Omental fat pad (tissue), 4 donors: ENCODE measurements around the gene ABCC10. TPM values are rescaled to one million over a fixed set of nuclear protein-coding genes. Genes with fewer than 3 reads are reported as not detected.
"Not testable (repeated sequence)": the region's sequence is repeated elsewhere in the genome, so short reads cannot be mapped to it uniquely, and the experiment has no call there.

Experiments
- ATAC-seq: fragments of 150-250 bp; one replicate; pipeline ENCODE4 v1.9.1; 2016; ENCODE audit warnings: mild to moderate bottlenecking, moderate library complexity; ENCODE audit not compliant: low FRiP score
- DNase-seq: peaks from one replicate; pipeline ENCODE4 v3.0.0-alpha.2; 2019; ENCODE audit warnings: low spot score
- small RNA-seq: library from RNA; depleted of rRNA; stranded (forward); fragments of <200 nt; gene quantifications from one replicate; pipeline ENCODE3, GENCODE V24; 2016
- total RNA-seq, 4 donors: library from RNA; depleted of rRNA; stranded (reverse); fragments of >200 nt; gene quantifications; one replicate each; pipeline ENCODE4 v1.1.0, GENCODE V29; 2016
- TF ChIP-seq, protein P1 (sequence below), 3 donors: fragments of 450-650 bp; IDR thresholded peaks; one replicate each; pipeline ENCODE4 v1.5.1; 2016 to 2017; ENCODE audit warnings: antibody characterized with exemption in 3 of 3, mild to moderate bottlenecking in 3 of 3, moderate library complexity in 2 of 3

The ABCC10 gene
- total RNA-seq, 4 donors from 2014 or later = 11.5 to 21.9 (median 14.2) TPM

DNA sequence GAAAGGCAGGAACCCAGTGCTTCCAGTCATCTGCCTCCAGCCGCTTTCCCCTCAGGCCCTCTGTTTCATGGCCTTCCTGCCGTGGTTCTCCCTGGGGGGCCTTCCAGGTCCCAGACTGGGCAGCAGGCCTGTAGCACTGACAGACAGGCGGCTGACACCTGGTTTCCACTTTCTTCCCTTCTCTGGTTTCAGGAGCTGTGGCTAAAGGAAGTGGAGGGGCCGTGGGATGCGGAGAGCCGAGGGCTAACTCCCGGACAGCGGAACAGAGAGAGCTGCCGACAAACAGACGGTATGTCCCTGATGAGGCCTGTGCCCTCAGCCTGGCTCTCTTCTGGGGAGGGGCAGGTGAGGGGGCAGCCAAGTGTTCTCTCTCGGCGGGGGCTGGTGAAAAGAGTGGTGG, 70.3 kb downstream of the ABCC10 start:
- DNase-seq = no peak
- no peak for ATAC-seq
- TF ChIP-seq, protein P1, sequence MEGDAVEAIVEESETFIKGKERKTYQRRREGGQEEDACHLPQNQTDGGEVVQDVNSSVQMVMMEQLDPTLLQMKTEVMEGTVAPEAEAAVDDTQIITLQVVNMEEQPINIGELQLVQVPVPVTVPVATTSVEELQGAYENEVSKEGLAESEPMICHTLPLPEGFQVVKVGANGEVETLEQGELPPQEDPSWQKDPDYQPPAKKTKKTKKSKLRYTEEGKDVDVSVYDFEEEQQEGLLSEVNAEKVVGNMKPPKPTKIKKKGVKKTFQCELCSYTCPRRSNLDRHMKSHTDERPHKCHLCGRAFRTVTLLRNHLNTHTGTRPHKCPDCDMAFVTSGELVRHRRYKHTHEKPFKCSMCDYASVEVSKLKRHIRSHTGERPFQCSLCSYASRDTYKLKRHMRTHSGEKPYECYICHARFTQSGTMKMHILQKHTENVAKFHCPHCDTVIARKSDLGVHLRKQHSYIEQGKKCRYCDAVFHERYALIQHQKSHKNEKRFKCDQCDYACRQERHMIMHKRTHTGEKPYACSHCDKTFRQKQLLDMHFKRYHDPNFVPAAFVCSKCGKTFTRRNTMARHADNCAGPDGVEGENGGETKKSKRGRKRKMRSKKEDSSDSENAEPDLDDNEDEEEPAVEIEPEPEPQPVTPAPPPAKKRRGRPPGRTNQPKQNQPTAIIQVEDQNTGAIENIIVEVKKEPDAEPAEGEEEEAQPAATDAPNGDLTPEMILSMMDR (IDR thresholded peaks at IDR 0.05) = no peak

DNA sequence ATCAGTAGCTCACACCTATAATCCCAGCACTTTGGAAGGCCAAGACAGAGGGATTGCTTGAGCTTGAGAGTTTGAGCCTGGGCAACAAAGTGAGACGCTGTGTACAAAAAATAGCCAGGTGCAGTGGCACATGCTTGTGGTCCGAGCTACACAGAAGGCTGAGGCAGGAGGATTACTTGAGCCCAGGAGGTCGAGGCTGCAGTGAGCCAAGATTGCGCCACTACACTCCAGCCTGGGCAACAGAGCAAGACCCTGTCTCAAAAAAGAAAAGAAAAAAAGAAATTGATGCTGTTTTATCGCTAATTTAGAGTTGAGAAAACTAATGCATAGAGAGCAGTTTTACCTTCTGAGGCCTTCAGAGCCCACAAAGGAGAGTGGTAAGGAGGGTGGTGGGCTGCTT, 71.0 kb downstream of the ABCC10 start:
- ATAC-seq, DNase-seq: not testable (repeated sequence)

DNA sequence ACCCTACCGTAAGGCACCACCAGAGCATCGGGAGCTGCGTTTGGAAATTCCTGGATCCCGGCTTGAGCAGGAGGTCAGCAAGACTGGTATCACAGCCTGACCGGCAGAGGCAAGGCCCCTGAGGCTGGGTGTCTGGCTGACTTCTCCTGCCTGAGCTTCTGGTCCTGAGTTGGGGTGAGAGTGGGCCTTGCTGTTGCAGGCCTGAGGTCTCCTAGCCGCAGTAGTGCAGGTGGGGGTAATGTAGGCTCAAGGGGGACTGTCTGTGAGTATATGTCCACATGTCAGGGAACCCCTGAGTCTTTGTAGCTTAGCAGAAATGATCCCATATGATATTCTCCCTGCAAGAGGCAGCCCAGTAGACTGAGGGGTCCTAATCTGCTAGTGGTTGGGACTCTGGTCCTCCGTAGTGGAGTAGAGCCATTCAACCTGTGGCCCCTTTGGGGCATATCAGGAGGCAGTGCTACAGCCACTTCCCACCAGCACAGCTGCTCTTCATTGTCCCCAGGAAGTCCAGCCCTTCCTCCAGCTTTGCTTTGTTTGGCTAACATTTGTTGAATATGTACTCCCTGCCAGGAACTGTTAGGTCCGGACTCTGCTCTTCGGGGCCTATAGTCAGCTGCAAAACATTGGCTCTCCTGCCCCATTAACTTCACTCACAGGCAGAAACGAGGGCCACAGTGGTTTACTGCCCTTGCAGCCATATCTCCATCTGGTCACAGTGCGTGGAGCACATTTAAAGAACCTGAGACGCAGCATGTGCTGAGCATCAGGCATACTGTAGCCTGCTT, 71.9 kb downstream of the ABCC10 start:
- ATAC-seq = no peak
- no peak for DNase-seq
- TF ChIP-seq, protein P1 (IDR thresholded peaks at IDR 0.05) = no peak

Small RNA genes lying within 50 kb of the gene (small RNA-seq; reads per million reads assigned to genes)
- gene MIR6780B = not detected
- not detected for gene RNU6-1113P

Other genes starting within 250 kb of the ABCC10 start
- 10 to 100 TPM; 24.6 to 41.6 (median 28.7) TPM for gene CUL9, start 245.3 kb upstream of the ABCC10 start, total RNA-seq
- gene DNPH1, start 198.1 kb upstream of the ABCC10 start, total RNA-seq = 10 to 100 TPM; 57.0 to 88.1 (median 74.7) TPM
- not detected for gene TTBK1, start 184.1 kb upstream of the ABCC10 start, total RNA-seq
- not detected for gene SLC22A7, start 129.3 kb upstream of the ABCC10 start, total RNA-seq
- gene CRIP3, start 118.7 kb upstream of the ABCC10 start, total RNA-seq = 1 to 10 TPM in 1 of 4 donors, under 1 TPM in 2, not detected in 1; 0.84 to 7.9 (median 0.94) TPM
- gene ZNF318, start 57.9 kb upstream of the ABCC10 start, total RNA-seq = 10 to 100 TPM in 3 of 4 donors, 1 to 10 TPM in 1; 9.2 to 15.8 (median 12.7) TPM
- gene DLK2, start 28.0 kb downstream of the ABCC10 start, total RNA-seq = 1 to 10 TPM in 3 of 4 donors, not detected in 1; 1.1 to 1.5 (median 1.2) TPM
- gene TJAP1, start 50.0 kb downstream of the ABCC10 start, total RNA-seq = 10 to 100 TPM; 12.6 to 23.5 (median 15.7) TPM
- under 1 TPM in 3 of 4 donors, not detected in 1; 0.19 to 0.48 (median 0.47) TPM for gene LRRC73, start 82.8 kb downstream of the ABCC10 start, total RNA-seq
- gene YIPF3, start 89.4 kb downstream of the ABCC10 start, total RNA-seq = 100 to 1,000 TPM in 1 of 4 donors, 10 to 100 TPM in 3; 67.9 to 109 (median 91.3) TPM
- 100 to 1,000 TPM in 1 of 4 donors, 10 to 100 TPM in 3; 22.5 to 104 (median 31.5) TPM for gene POLR1C, start 89.5 kb downstream of the ABCC10 start, total RNA-seq
- gene XPO5, start 148.5 kb downstream of the ABCC10 start, total RNA-seq = 100 to 1,000 TPM in 1 of 4 donors, 10 to 100 TPM in 3; 16.1 to 138 (median 21.9) TPM
- gene POLH, start 148.6 kb downstream of the ABCC10 start, total RNA-seq = 10 to 100 TPM in 1 of 4 donors, 1 to 10 TPM in 3; 8.3 to 11.0 (median 9.2) TPM
- 10 to 100 TPM; 37.5 to 65.7 (median 44.0) TPM for gene GTPBP2, start 201.7 kb downstream of the ABCC10 start, total RNA-seq
- gene MAD2L1BP, start 208.3 kb downstream of the ABCC10 start, total RNA-seq = 10 to 100 TPM; 26.3 to 49.0 (median 33.1) TPM
- gene RSPH9, start 217.5 kb downstream of the ABCC10 start, total RNA-seq = under 1 TPM in 2 of 4 donors, not detected in 2; 0.09 to 0.44 TPM